Measurements from ENCODE around the gene C1orf105.

GRCh38 chr1:172398193-172398592, 22.3 kb upstream of the C1orf105 start:
- TF ChIP-seq CTCF (IDR thresholded peaks at IDR 0.05 in 2 of 3, conservative IDR thresholded peaks at IDR 0.05 in 1 of 3; ENCODE audit: control insufficient read depth in 2 of 3, extremely low read depth in 1 of 3, insufficient read depth in 1 of 3, low read depth in 3 of 3, low read length in 3 of 3) (no peak), MLLT1 (IDR thresholded peaks at IDR 0.05) (no peak), ATF3 (IDR thresholded peaks at IDR 0.05; ENCODE audit: borderline replicate concordance, extremely low read depth, low read depth, low read length) (no peak), ZZZ3 (IDR thresholded peaks at IDR 0.05; ENCODE audit: control insufficient read depth, insufficient read length, low read depth) (no peak), USF2 (IDR thresholded peaks at IDR 0.05; ENCODE audit: borderline replicate concordance, low read depth, low read length) (no peak), RFX5 (IDR thresholded peaks at IDR 0.05; ENCODE audit: low read depth, low read length) (no peak), TAF1 (IDR thresholded peaks at IDR 0.05; ENCODE audit: borderline replicate concordance, low read depth, low read length) (no peak), MAX (IDR thresholded peaks at IDR 0.05; ENCODE audit: low read depth, low read length) (no peak)

Data from GM12878 (cell line).